Activated CD8-positive, alpha-beta memory T cell treated with anti-CD3 and anti-CD28 coated beads, Interleukin-2, amount 10 ng/mL, durations not matched to agents 7 days and 5 days (primary cell): Measurements from ENCODE around the gene CXCR3. TPM values are rescaled to one million over a fixed set of nuclear protein-coding genes. Genes with fewer than 3 reads are reported as not detected.
"Not testable (repeated sequence)": the region's sequence is repeated elsewhere in the genome, so short reads cannot be mapped to it uniquely, and the experiment has no call there.

ENCODE experiments used
- ATAC-seq: fragments of 150-1000 bp; cut with Tn5 transposase; one replicate; pipeline ENCODE4 v1.10.0; 2021; ENCODE audit warnings: moderate library complexity
- CTCF ChIA-PET: fragments of 350-600 bp; sonication (Branson Sonifier 250); formaldehyde crosslinking; loops from one replicate; lab custom pipeline; 2021; ENCODE audit warnings: antibody characterized with exemption; lab: Charles Lee
- DNase-seq: peaks from one replicate; pipeline ENCODE4 v3.0.0-alpha.2; 2020
- H3K27ac Mint-ChIP-seq: one replicate; pipeline ENCODE4 v1.8.0; 2021; ENCODE audit warnings: mild to moderate bottlenecking, mixed read lengths
- H3K27me3 Mint-ChIP-seq: one replicate; pipeline ENCODE4 v1.8.0; 2021; ENCODE audit warnings: mixed read lengths
- H3K36me3 Mint-ChIP-seq: one replicate; pipeline ENCODE4 v1.8.0; 2021; ENCODE audit warnings: mild to moderate bottlenecking, mixed read lengths
- H3K4me1 Mint-ChIP-seq: one replicate; pipeline ENCODE4 v1.8.0; 2021; ENCODE audit warnings: mixed read lengths
- H3K4me3 Mint-ChIP-seq: one replicate; pipeline ENCODE4 v1.8.0; 2021; ENCODE audit warnings: mild to moderate bottlenecking, moderate library complexity, mixed read lengths
- H3K9me3 Mint-ChIP-seq: one replicate; pipeline ENCODE4 v1.8.0; 2022; ENCODE audit warnings: low read depth, mixed read lengths
- total RNA-seq, 2 experiments: library from RNA; stranded (reverse); gene quantifications; one replicate each; pipeline ENCODE4 v1.2.3, GENCODE V29; 2021

Gene CXCR3
- total RNA-seq, 2 experiments from 2014 or later = 97.4 to 119 TPM

GRCh38 chrX:71581210-71581609 lies 37.1 kb downstream of the CXCR3 start:
- H3K4me1 Mint-ChIP-seq = peaks cover 7% of the 10 kb centered on the region
- H3K27me3 Mint-ChIP-seq = no peaks in the 10 kb centered on the region
- peaks cover 20% of the 10 kb centered on the region for H3K36me3 Mint-ChIP-seq
- ATAC-seq = no peak
- peak overlapping the region; percentile 28 for H3K27ac Mint-ChIP-seq
- no peaks in the 10 kb centered on the region for H3K9me3 Mint-ChIP-seq
- CTCF ChIA-PET = no interaction called here
- no peak for DNase-seq
- no peak overlapping the region for H3K4me3 Mint-ChIP-seq

DNA sequence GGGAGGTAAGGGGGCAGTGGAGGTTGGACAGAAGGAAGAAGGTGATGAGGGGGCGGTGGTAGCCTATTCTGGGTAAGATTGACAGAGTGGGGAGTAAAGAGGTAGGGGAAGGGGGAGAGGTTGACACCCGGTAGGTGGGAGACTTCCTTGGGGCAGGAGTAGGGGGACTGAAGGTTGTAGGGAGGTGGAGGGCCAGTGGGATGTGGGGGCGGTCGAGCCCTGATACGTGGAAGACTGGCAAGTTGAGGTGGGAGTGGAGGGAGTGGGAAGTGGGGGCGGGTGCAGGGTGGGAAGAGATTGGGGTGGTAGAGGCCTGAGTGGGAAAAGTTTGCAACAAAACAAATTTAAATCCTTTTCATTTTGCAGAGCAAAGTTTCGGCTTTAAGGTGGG lies 38.3 kb downstream of the CXCR3 start:
- no peak for ATAC-seq
- Mint-ChIP-seq H3K27ac (no peak overlapping the region), H3K4me1 (peaks cover 6% of the 10 kb centered on the region), H3K4me3 (no peak overlapping the region), H3K27me3 (no peaks in the 10 kb centered on the region), H3K36me3 (peaks cover 27% of the 10 kb centered on the region), H3K9me3 (no peaks in the 10 kb centered on the region)
- DNase-seq = no peak
- CTCF ChIA-PET = no interaction called here

GRCh38 chrX:71579136-71579989 lies 38.9 kb downstream of the CXCR3 start:
- ATAC-seq (no peak), DNase-seq (no peak)
- Mint-ChIP-seq H3K9me3 (no peaks in the 10 kb centered on the region), H3K36me3 (peaks cover 30% of the 10 kb centered on the region), H3K4me1 (peaks cover 6% of the 10 kb centered on the region), H3K4me3 (no peak overlapping the region), H3K27ac (no peak overlapping the region), H3K27me3 (no peaks in the 10 kb centered on the region)
- CTCF ChIA-PET = no interaction called here

DNA sequence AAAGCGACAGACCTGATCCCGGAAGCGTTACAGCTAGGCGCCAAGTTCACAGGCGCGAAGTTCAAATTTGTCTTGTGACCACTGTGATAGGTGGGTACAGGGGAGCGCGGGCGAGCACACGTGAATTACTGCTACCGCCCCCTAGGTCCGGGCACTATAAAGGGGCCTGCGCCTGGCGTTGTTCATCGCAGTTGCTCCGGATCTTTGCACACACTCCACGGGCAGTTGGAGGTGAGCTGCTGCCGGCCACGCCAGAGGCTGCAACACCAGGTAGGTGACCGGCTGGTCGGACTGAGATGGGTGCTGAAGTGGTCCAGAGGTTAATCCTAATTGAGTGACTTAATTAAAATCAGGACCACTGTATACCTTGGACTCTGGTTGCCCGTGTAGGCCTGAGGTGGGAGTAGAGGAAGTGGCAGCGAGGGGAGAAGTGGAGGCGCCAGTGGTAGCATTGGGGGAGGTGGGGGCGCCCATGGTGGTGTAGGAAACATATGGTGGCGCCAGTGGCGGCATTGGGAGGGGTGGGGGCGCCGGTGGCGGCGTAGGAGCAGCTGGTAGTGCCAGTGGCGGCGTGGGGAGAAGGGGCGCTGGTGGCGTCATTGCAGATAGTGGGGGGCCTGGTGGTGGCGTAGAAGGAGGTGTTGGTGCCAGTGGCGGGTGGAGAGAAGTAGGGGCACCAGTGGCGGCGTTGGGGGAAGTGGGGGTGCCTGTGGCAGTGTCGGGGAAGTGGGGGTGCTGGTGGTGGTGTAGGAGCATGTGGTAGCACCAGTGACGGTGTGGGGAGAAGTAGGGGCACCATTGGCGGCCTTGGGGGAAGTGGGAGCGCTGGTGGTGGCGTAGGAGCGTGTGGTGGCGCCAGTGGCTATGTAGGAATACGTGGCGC lies 39.8 kb downstream of the CXCR3 start, which contains the start of gene GCNA:
GCNA (plus strand) TSS at position 185 of the 883 bp plus-strand sequence. CDS start 2,385 bp downstream, outside the sequence.
- CTCF ChIA-PET = no interaction called here
- H3K27ac Mint-ChIP-seq = no peak within 1 kb of the TSS
- H3K9me3 Mint-ChIP-seq = no peaks in the 10 kb centered on the region
- DNase-seq = no peak
- ATAC-seq = no peak
- H3K27me3 Mint-ChIP-seq = no peaks in the 10 kb centered on the region
- H3K4me3 Mint-ChIP-seq = no peak within 1 kb of the TSS
- H3K36me3 Mint-ChIP-seq = peaks cover 36% of the 10 kb centered on the region
- H3K4me1 Mint-ChIP-seq = peaks cover 6% of the 10 kb centered on the region

GRCh38 chrX:71577682-71578081 lies 40.6 kb downstream of the CXCR3 start:
- H3K4me1 Mint-ChIP-seq = peaks cover 6% of the 10 kb centered on the region
- H3K36me3 Mint-ChIP-seq = peaks cover 42% of the 10 kb centered on the region
- H3K27me3 Mint-ChIP-seq = no peaks in the 10 kb centered on the region
- H3K27ac Mint-ChIP-seq = no peak overlapping the region
- DNase-seq (no peak), ATAC-seq (no peak)
- H3K4me3 Mint-ChIP-seq = no peak overlapping the region
- H3K9me3 Mint-ChIP-seq = no peaks in the 10 kb centered on the region
- CTCF ChIA-PET = interaction anchor here (0.8 kb wide), 1 partner anchor 21 kb away, joined by 3 read pairs; no protein-coding TSS in a partner anchor

GRCh38 chrX:71573590-71573989 lies 44.7 kb downstream of the CXCR3 start:
- Mint-ChIP-seq H3K27ac (no peak overlapping the region), H3K36me3 (peaks cover 41% of the 10 kb centered on the region), H3K9me3 (no peaks in the 10 kb centered on the region), H3K4me1 (peaks cover 4% of the 10 kb centered on the region), H3K4me3 (no peak overlapping the region), H3K27me3 (no peaks in the 10 kb centered on the region)
- ATAC-seq (no peak), DNase-seq (no peak)
- CTCF ChIA-PET = interaction anchor here (1.7 kb wide), 1 partner anchor 10 kb away, joined by 4 read pairs; no protein-coding TSS in a partner anchor

- H3K4me1 Mint-ChIP-seq, H3K27ac Mint-ChIP-seq, H3K4me3 Mint-ChIP-seq, ATAC-seq, H3K27me3 Mint-ChIP-seq, H3K9me3 Mint-ChIP-seq, DNase-seq: not testable (repeated sequence)
- peaks cover 40% of the 10 kb centered on the region for H3K36me3 Mint-ChIP-seq
- CTCF ChIA-PET = interaction anchor here (1.5 kb wide), 1 partner anchor 81 kb away, joined by 4 read pairs; no protein-coding TSS in a partner anchor
Observed at GRCh38 chrX:71571390-71571789, 46.9 kb downstream of the CXCR3 start.

Other genes with a start within 250 kb of the CXCR3 start
- gene OGT, start 85.4 kb downstream of the CXCR3 start, total RNA-seq = 100 to 1,000 TPM; 365 to 381 TPM
- 1 to 10 TPM; 4.3 to 6.7 TPM for gene GCNA, start 40.1 kb downstream of the CXCR3 start, total RNA-seq
- gene CXorf49, start 99.8 kb upstream of the CXCR3 start, total RNA-seq = not detected
- gene CXorf49B, start 144.8 kb upstream of the CXCR3 start, total RNA-seq = not detected